Activated B cell treated with CpG ODN at 0.5 μM for 24 hours (primary cell): ENCODE measurements around the gene ERC2. TPM values are rescaled to one million over a fixed set of nuclear protein-coding genes. Genes with fewer than 3 reads are reported as not detected.

ENCODE experiments used
- ATAC-seq: fragments of 200-7000 bp; cut with Tn5 transposase; one replicate; pipeline ENCODE4 v1.10.0; 2021; ENCODE audit warnings: low read depth, mild to moderate bottlenecking, moderate library complexity
- CTCF ChIA-PET: fragments of 350-600 bp; sonication (Branson Sonifier 250); formaldehyde crosslinking; loops from one replicate; lab custom pipeline; 2021; ENCODE audit warnings: antibody characterized with exemption; lab: Charles Lee
- POLR2A ChIA-PET: fragments of 350-600 bp; sonication (Branson Sonifier 250); formaldehyde crosslinking; loops from one replicate; lab custom pipeline; 2021; ENCODE audit warnings: antibody characterized with exemption; lab: Charles Lee
- DNase-seq: peaks from one replicate; pipeline ENCODE4 v3.0.0; 2022
- H3K27ac Mint-ChIP-seq: one replicate; pipeline ENCODE4 v1.8.0; 2020; ENCODE audit warnings: mixed read lengths
- H3K27me3 Mint-ChIP-seq: one replicate; pipeline ENCODE4 v1.8.0; 2021; ENCODE audit warnings: mixed read lengths
- H3K36me3 Mint-ChIP-seq: one replicate; pipeline ENCODE4 v1.8.0; 2021; ENCODE audit warnings: low read depth, mixed read lengths
- H3K4me1 Mint-ChIP-seq: one replicate; pipeline ENCODE4 v1.8.0; 2021; ENCODE audit warnings: mixed read lengths
- H3K4me3 Mint-ChIP-seq: one replicate; pipeline ENCODE4 v1.8.0; 2020; ENCODE audit warnings: mild to moderate bottlenecking, mixed read lengths
- H3K9me3 Mint-ChIP-seq: one replicate; pipeline ENCODE4 v1.8.0; 2020; ENCODE audit warnings: mixed read lengths
- CTCF ChIP-seq: fragments of 200-600 bp; IDR thresholded peaks from one replicate; pipeline ENCODE4 v1.8.0; 2022; ENCODE audit warnings: antibody characterized with exemption, mild to moderate bottlenecking
- intact Hi-C: fragments of 100-400 bp; cut with micrococcal nuclease; formaldehyde crosslinking; loops from one replicate; pipeline ENCODE4 v1.15.1; 2024
- total RNA-seq: library from RNA; stranded (reverse); gene quantifications from 2 replicates; pipeline ENCODE4 v1.2.3, GENCODE V29; 2022

The ERC2 gene
- total RNA-seq, 1 donor from 2014 or later = not detected

DNA sequence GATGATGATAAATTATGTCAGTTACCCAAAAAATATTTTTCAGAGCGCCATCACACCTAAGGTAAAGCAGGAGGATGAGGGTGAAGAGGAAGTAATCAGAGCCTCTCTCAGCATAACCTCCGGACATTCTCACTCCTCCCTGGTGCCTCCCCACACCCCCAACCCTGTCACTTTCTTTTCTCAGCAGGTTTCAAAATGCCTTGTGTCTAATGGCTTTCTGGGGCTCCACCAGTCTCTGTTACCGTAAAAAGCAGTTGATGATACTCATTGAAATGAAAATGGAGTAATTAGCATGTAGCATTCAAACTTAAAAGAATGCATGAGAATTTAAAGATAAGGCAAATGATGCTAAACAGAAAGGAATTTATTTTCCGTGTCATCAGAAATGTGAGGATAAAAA is 180.0 kb downstream of the ERC2 start:
- no peak for TF ChIP-seq CTCF
- intact Hi-C loops = no loop called here
- H3K27ac Mint-ChIP-seq = no peak overlapping the region
- no peaks in the 10 kb centered on the region for H3K4me1 Mint-ChIP-seq
- no peak for DNase-seq
- ChIA-PET CTCF (no interaction called here), POLR2A (no interaction called here)
- peaks cover 4% of the 10 kb centered on the region for H3K27me3 Mint-ChIP-seq
- no peaks in the 10 kb centered on the region for H3K36me3 Mint-ChIP-seq
- no peak for ATAC-seq
- no peak overlapping the region for H3K4me3 Mint-ChIP-seq
- H3K9me3 Mint-ChIP-seq = no peaks in the 10 kb centered on the region

DNA sequence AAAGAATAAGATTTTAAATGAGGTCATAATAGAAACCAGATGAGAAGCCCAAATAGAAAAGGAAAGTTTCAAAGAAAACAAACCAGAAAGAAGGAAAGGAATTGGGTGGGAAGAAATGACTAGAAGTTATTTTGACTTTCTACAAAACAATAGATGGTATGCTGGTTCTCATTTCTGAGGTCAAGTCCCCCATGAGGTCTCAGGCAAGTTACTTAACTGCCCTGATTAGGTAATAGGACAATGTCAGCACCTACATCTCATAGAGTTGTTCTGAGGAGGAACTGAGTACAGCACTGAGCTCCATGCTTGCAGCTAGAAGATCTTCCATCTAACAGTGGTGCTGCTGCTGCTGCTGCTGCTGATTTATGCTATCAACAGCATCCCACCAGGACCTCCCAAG is 185.9 kb downstream of the ERC2 start:
- ATAC-seq = no peak

DNA sequence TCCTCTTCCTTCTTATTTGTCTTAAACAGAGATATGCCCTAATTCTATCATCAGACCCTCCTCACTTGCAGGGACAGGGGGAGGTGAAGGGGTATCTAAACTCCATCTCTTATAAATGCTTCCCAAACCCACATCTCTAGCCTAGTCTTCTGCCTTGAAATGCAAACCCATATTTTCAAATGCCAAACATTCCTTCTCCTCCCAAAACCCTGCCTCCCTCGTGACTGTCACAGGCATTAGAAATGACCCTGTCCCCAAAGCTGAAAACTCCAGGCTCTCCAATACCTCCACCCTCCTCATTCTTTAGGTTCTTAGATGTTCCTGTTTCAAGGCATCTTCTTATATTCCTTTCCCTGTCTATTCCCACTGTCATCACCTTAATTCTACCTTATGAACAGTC is 191.0 kb downstream of the ERC2 start:
- intact Hi-C loops = no loop called here
- H3K9me3 Mint-ChIP-seq = no peaks in the 10 kb centered on the region
- no peak for TF ChIP-seq CTCF
- DNase-seq (no peak), ATAC-seq (no peak)
- peaks cover 3% of the 10 kb centered on the region for H3K27me3 Mint-ChIP-seq
- no peaks in the 10 kb centered on the region for H3K36me3 Mint-ChIP-seq
- POLR2A ChIA-PET = no interaction called here
- CTCF ChIA-PET = no interaction called here
- H3K27ac Mint-ChIP-seq = no peak overlapping the region
- H3K4me3 Mint-ChIP-seq = no peak overlapping the region
- no peaks in the 10 kb centered on the region for H3K4me1 Mint-ChIP-seq

More for the DNA sequence above, 185.9 kb downstream of the ERC2 start:
- peaks cover 12% of the 10 kb centered on the region for H3K27me3 Mint-ChIP-seq
- ChIA-PET CTCF (no interaction called here), POLR2A (no interaction called here)
- no peak overlapping the region for H3K27ac Mint-ChIP-seq
- no peak for DNase-seq
- intact Hi-C loops = no loop called here
- H3K4me3 Mint-ChIP-seq = no peak overlapping the region
- H3K9me3 Mint-ChIP-seq = no peaks in the 10 kb centered on the region
- H3K36me3 Mint-ChIP-seq = no peaks in the 10 kb centered on the region
- H3K4me1 Mint-ChIP-seq = no peaks in the 10 kb centered on the region
- TF ChIP-seq CTCF = no peak

- intact Hi-C loops = no loop called here
- Mint-ChIP-seq H3K27me3 (peaks cover 3% of the 10 kb centered on the region), H3K4me3 (no peak overlapping the region), H3K4me1 (no peaks in the 10 kb centered on the region), H3K9me3 (no peaks in the 10 kb centered on the region), H3K36me3 (no peaks in the 10 kb centered on the region), H3K27ac (no peak overlapping the region)
- CTCF ChIA-PET = no interaction called here
- POLR2A ChIA-PET = no interaction called here
- no peak for DNase-seq
- TF ChIP-seq CTCF = no peak
- no peak for ATAC-seq
These were observed 193.1 kb downstream of the ERC2 start for GRCh38 chr3:56275120-56275519.

DNA sequence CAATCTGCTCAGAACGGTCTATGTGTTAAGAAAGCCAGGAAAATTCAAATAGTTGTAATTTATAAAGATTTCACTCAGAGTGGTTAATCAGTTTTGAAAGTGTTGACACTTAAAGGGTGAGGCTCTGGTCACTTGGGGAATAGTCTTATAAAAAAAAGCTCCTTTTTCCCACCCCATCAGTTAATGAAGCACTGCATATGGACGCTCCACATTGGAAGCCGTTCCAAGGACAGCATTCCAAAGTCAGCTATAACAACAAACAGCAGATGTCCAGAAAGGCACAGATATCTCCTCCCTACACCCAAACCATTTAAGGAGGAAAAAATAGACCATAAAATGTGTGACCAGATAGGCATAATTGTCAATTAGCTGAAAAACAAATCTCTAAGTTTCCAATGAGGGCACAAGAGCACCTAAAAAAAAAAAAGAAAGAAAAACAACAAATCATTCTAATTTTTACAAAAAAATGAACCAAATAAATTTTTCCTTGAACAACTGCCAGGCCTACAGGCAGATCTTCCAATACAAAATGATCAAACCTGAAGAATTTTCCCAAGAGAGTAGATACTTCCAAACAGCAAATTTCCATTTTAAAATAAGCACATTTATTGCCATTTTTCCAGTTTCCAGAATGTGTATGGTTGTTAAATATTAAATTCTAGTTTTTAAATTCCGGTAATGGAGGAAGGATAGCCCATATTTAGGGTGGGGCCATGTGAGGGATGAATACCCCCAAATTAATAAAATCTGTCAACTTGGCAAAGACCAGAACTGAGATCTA is 198.3 kb downstream of the ERC2 start:
- no peak overlapping the region for H3K4me3 Mint-ChIP-seq
- POLR2A ChIA-PET = no interaction called here
- H3K4me1 Mint-ChIP-seq = no peaks in the 10 kb centered on the region
- ATAC-seq (no peak), DNase-seq (no peak)
- intact Hi-C loops = no loop called here
- no peak overlapping the region for H3K27ac Mint-ChIP-seq
- H3K9me3 Mint-ChIP-seq = no peaks in the 10 kb centered on the region
- no peaks in the 10 kb centered on the region for H3K36me3 Mint-ChIP-seq
- H3K27me3 Mint-ChIP-seq = peaks cover 2% of the 10 kb centered on the region
- no peak for TF ChIP-seq CTCF
- CTCF ChIA-PET = interaction anchor here (1.1 kb wide), 2 partner anchors 18 to 19 kb away, joined by 3 read pairs; no protein-coding TSS in a partner anchor
